ENCODE data around the gene AFAP1L1. TPM values are rescaled to one million over a fixed set of nuclear protein-coding genes. Genes with fewer than 3 reads are reported as not detected.
A peak's percentile ranks its signal among the peaks of the same experiment; 100 is the strongest.

Gene AFAP1L1
- total and polyA plus RNA-seq, 7 donors: 10.8 to 39.9 (median 23.0) TPM

GRCh38 chr5:149273950-149274349 lies 2.3 kb downstream of the AFAP1L1 start:
- peaks cover 38% of the 10 kb centered on the region for H3K4me1 ChIP-seq
- H3K36me3 ChIP-seq (ENCODE audit: insufficient read depth in 1 of 2, low read depth in 1 of 2): no peaks in the 10 kb centered on the region
- ATAC-seq: no peak
- peak overlapping the region; percentile 75 for H3K4me3 ChIP-seq
- H3K27me3 ChIP-seq (ENCODE audit: insufficient read depth in 3 of 3, low read length in 2 of 3): no peaks in the 10 kb centered on the region
- intact Hi-C loops (cut with DNase I): loop anchor here in 1 of 2 donors (5.0 kb wide), 1 partner anchor 38 kb away; no protein-coding TSS in a partner anchor
- DNase-seq: no peak
- 50 to 66% (median 58%) methylated on average over 3 of the region's 3 CpGs for WGBS, 3 donors
- TF ChIP-seq CTCF (IDR thresholded peaks at IDR 0.05): no peak
- H3K9me3 ChIP-seq: peaks cover under 1% of the 10 kb centered on the region
- H3K27ac ChIP-seq: peak overlapping the region; percentile 81

- intact Hi-C loops (cut with DNase I): loop anchor here in 1 of 2 donors (5.0 kb wide), 1 partner anchor 37 kb away; no protein-coding TSS in a partner anchor
- peak in 1 of 4 donors; percentile 33 for ATAC-seq
Measured at GRCh38 chr5:149274939-149275338, 3.3 kb downstream of the AFAP1L1 start.

GRCh38 chr5:149277801-149278200 lies 6.1 kb downstream of the AFAP1L1 start:
- Histone ChIP-seq H3K36me3 (ENCODE audit: insufficient read depth in 1 of 2, low read depth in 1 of 2) (no peaks in the 10 kb centered on the region), H3K9me3 (no peaks in the 10 kb centered on the region), H3K27me3 (ENCODE audit: insufficient read depth in 3 of 3, low read length in 2 of 3) (no peaks in the 10 kb centered on the region), H3K4me3 (no peak overlapping the region), H3K27ac (no peak overlapping the region), H3K4me1 (peaks cover 66% of the 10 kb centered on the region)
- ATAC-seq: no peak
- WGBS, 3 donors: 31 to 50% (median 46%) methylated on average over 4 of the region's 4 CpGs
- TF ChIP-seq CTCF (IDR thresholded peaks at IDR 0.05): no peak
- intact Hi-C loops (cut with DNase I): no loop called here
- DNase-seq: no peak

More at GRCh38 chr5:149274939-149275338, 3.3 kb downstream of the AFAP1L1 start:
- H3K9me3 ChIP-seq: no peaks in the 10 kb centered on the region
- no peaks in the 10 kb centered on the region for H3K27me3 ChIP-seq (ENCODE audit: insufficient read depth in 3 of 3, low read length in 2 of 3)
- peaks cover 46% of the 10 kb centered on the region for H3K4me1 ChIP-seq
- H3K4me3 ChIP-seq: no peak overlapping the region
- TF ChIP-seq CTCF (IDR thresholded peaks at IDR 0.05): no peak
- H3K36me3 ChIP-seq (ENCODE audit: insufficient read depth in 1 of 2, low read depth in 1 of 2): no peaks in the 10 kb centered on the region
- H3K27ac ChIP-seq: peak overlapping the region; percentile 19
- 51 to 81% (median 65%) methylated on average over 1 of the region's 1 CpG for WGBS, 3 donors
- no peak for DNase-seq

- no peaks in the 10 kb centered on the region for H3K27me3 ChIP-seq (ENCODE audit: insufficient read depth in 3 of 3, low read length in 2 of 3)
- ATAC-seq: no peak
- TF ChIP-seq CTCF (IDR thresholded peaks at IDR 0.05): no peak
- WGBS, 3 donors: 63 to 74% (median 66%) methylated on average over 5 of the region's 5 CpGs
- no peak overlapping the region for H3K4me3 ChIP-seq
- intact Hi-C loops (cut with DNase I): no loop called here
- DNase-seq: no peak
- H3K27ac ChIP-seq: peak overlapping the region; percentile 38
- H3K36me3 ChIP-seq (ENCODE audit: insufficient read depth in 1 of 2, low read depth in 1 of 2): no peaks in the 10 kb centered on the region
- H3K4me1 ChIP-seq: peaks cover 74% of the 10 kb centered on the region
- H3K9me3 ChIP-seq: no peaks in the 10 kb centered on the region
Measured at GRCh38 chr5:149278451-149279210, 7.0 kb downstream of the AFAP1L1 start.
